Endothelial cell of umbilical vein (primary cell): ENCODE results near the gene TOR4A. TPM values are rescaled to one million over a fixed set of nuclear protein-coding genes. Genes with fewer than 3 reads are reported as not detected.

ENCODE experiments used
- BruUV-seq: library from RNA; stranded (reverse); fragments of 400-500 nt; replicated peaks from 2 replicates; lab custom pipeline; 2021; lab: Mats Ljungman, UMichigan
- CTCF ChIA-PET: fragments of 300-600, 350-600 bp; sonication (Branson Sonifier 250); formaldehyde crosslinking; loops from one replicate; lab custom pipeline; 2021; ENCODE audit warnings: antibody characterized with exemption, inconsistent platforms; lab: Charles Lee
- POLR2A ChIA-PET: fragments of 300-600, 350-600 bp; sonication (Branson Sonifier 250); formaldehyde crosslinking; loops from one replicate; lab custom pipeline; 2021; ENCODE audit warnings: antibody characterized with exemption, inconsistent platforms; lab: Charles Lee
- DNase-seq: peaks from one replicate; pipeline ENCODE4 v3.0.0-alpha.2; 2011; ENCODE audit warnings: low read depth, low spot score
- FAIRE-seq: peaks from 2 replicates; lab custom pipeline; 2011; peaks lifted over from hg19 to GRCh38; lab: Jason Lieb, UNC
- H2AFZ ChIP-seq: 2 replicates; pipeline ENCODE4 v1.6.0; 2012; ENCODE audit warnings: low read depth, low read length, control low read depth, inconsistent platforms
- H3K27ac ChIP-seq: 2 replicates; pipeline ENCODE4 v1.5.1; 2011; ENCODE audit warnings: low read depth, mild to moderate bottlenecking, control low read depth, low read length, moderate library complexity; ENCODE audit not compliant: insufficient read depth
- H3K27me3 ChIP-seq, 2 experiments: 2 replicates each; pipeline versions ENCODE4 v1.6.0 to v1.6.1; 2011; ENCODE audit warnings: low read length in 2 of 2, mixed read lengths in 1 of 2; ENCODE audit not compliant: control insufficient read depth in 2 of 2, insufficient read depth in 2 of 2
- H3K36me3 ChIP-seq, 2 experiments: 2 replicates in 1 of 2; 3 replicates in 1 of 2; pipeline ENCODE4 v1.5.1; 2011; ENCODE audit warnings: low read length in 2 of 2, mild to moderate bottlenecking in 1 of 2, moderate library complexity in 1 of 2; ENCODE audit not compliant: control insufficient read depth in 2 of 2, insufficient read depth in 2 of 2; ENCODE audit errors: extremely low read depth in 1 of 2
- H3K4me1 ChIP-seq: 3 replicates; pipeline ENCODE4 v1.5.1; 2011; ENCODE audit warnings: mild to moderate bottlenecking, low read length; ENCODE audit not compliant: control insufficient read depth, insufficient read depth; ENCODE audit errors: extremely low read depth
- H3K4me2 ChIP-seq: 2 replicates; pipeline ENCODE4 v1.6.1; 2011; ENCODE audit warnings: low read length, control low read depth, mixed read lengths; ENCODE audit not compliant: insufficient read depth
- H3K4me3 ChIP-seq, 3 experiments: fragments of 200-600 bp in 1 of 3; sonication (generic), shearing (Covaris generic) in 1 of 3; replicated peaks in 1 of 3; 2 replicates each; pipeline ENCODE4 v1.5.1; 2011 to 2016; ENCODE audit warnings: control low read depth in 3 of 3, low read length in 3 of 3, mild to moderate bottlenecking in 2 of 3, inconsistent platforms in 1 of 3, low read depth in 1 of 3, moderate library complexity in 1 of 3; ENCODE audit not compliant: insufficient read depth in 1 of 3
- H3K79me2 ChIP-seq: 2 replicates; pipeline ENCODE4 v1.6.0; 2012; ENCODE audit warnings: low read length, inconsistent platforms; ENCODE audit not compliant: control insufficient read depth, insufficient read depth
- H3K9ac ChIP-seq: replicated peaks from 2 replicates; pipeline ENCODE3; 2011; ENCODE audit warnings: low read length, control low read depth; ENCODE audit not compliant: insufficient read depth; ENCODE audit errors: extremely low read depth
- H3K9me1 ChIP-seq: replicated peaks from 3 replicates; pipeline ENCODE4 v1.6.0; 2011; ENCODE audit warnings: mild to moderate bottlenecking, low read length; ENCODE audit not compliant: control insufficient read depth, insufficient read depth; ENCODE audit errors: extremely low read depth
- H3K9me3 ChIP-seq: replicated peaks from 2 replicates; pipeline ENCODE4 v1.5.1; 2012; ENCODE audit warnings: low read length, inconsistent platforms; ENCODE audit not compliant: control insufficient read depth, insufficient read depth
- H4K20me1 ChIP-seq: replicated peaks from 2 replicates; pipeline ENCODE3; 2011; ENCODE audit warnings: mild to moderate bottlenecking, low read length; ENCODE audit not compliant: control insufficient read depth, insufficient read depth; ENCODE audit errors: extremely low read depth
- CTCF ChIP-seq, 2 donors: IDR thresholded peaks; 1 replicate in 1 of 2; 2 replicates in 1 of 2; pipeline ENCODE4 v1.5.1; 2011; ENCODE audit warnings: low read length in 2 of 2, mild to moderate bottlenecking in 2 of 2, moderate library complexity in 2 of 2, control low read depth in 1 of 2, inconsistent platforms in 1 of 2, low read depth in 1 of 2; ENCODE audit not compliant: insufficient read depth in 1 of 2; ENCODE audit errors: extremely low read depth in 1 of 2
- EZH2 ChIP-seq: IDR thresholded peaks from 2 replicates; pipeline ENCODE4 v1.6.1; 2012; ENCODE audit warnings: borderline replicate concordance, low read depth, mild to moderate bottlenecking, moderate library complexity, low read length, inconsistent platforms; ENCODE audit not compliant: severe bottlenecking
- FOS ChIP-seq: IDR thresholded peaks from 2 replicates; pipeline ENCODE4 v1.6.1; 2011; ENCODE audit warnings: mild to moderate bottlenecking, low read length, moderate library complexity, borderline replicate concordance; ENCODE audit not compliant: insufficient read depth
- GATA2 ChIP-seq: IDR thresholded peaks from 2 replicates; pipeline ENCODE4 v1.7.0; 2011; ENCODE audit warnings: low read depth, mild to moderate bottlenecking, moderate library complexity, mixed read lengths, low read length; ENCODE audit not compliant: insufficient read length, insufficient read depth
- JUN ChIP-seq: IDR thresholded peaks from 2 replicates; pipeline ENCODE4 v1.6.1; 2011; ENCODE audit warnings: borderline replicate concordance, low read depth; ENCODE audit not compliant: insufficient read length, insufficient read depth
- MAX ChIP-seq: IDR thresholded peaks from 2 replicates; pipeline ENCODE4 v1.6.1; 2011; ENCODE audit not compliant: insufficient read depth, insufficient read length
- MYC ChIP-seq: IDR thresholded peaks from one replicate; pipeline ENCODE4 v1.6.1; 2011; ENCODE audit warnings: mild to moderate bottlenecking, low read depth, low read length
- POLR2A ChIP-seq: IDR thresholded peaks from 2 replicates; pipeline ENCODE4 v1.6.1; 2012; ENCODE audit warnings: low read depth, mild to moderate bottlenecking, control low read depth, low read length
- POLR2AphosphoS5 ChIP-seq: IDR thresholded peaks from 2 replicates; pipeline ENCODE4 v1.6.1; 2012; ENCODE audit warnings: low read depth, mild to moderate bottlenecking, control low read depth, low read length, moderate library complexity; ENCODE audit not compliant: insufficient read depth
- dilution Hi-C: fragments of 300-500 bp; cut with MboI; formaldehyde crosslinking; loops from one replicate; pipeline ENCODE4 v1.15.0; 2019; ENCODE audit warnings: low sequenced_read_pairs; ENCODE audit not compliant: extremely low pct_ligation_motif_present
- intact Hi-C: fragments of 100-400 bp; cut with micrococcal nuclease; formaldehyde crosslinking; loops from one replicate; pipeline ENCODE4 v1.10.0; 2022
- polyA plus RNA-seq, 4 experiments: library from polyadenylated mRNA; depleted of rRNA in 3 of 4; stranded (reverse) in 3 of 4; unstranded in 1 of 4; fragments of >200 nt; gene quantifications; 2 replicates each; pipeline versions ENCODE4 v1.2.1 to v1.2.3, GENCODE V29; 2011 to 2012; ENCODE audit warnings: missing spikeins in 1 of 4
- total RNA-seq: library from RNA; stranded (reverse); gene quantifications from 2 replicates; pipeline ENCODE4 v1.2.3, GENCODE V29; 2021

Gene TOR4A
- total and polyA plus RNA-seq, 2 donors (not counting 3 experiments of a cell fraction or from before 2014, with no cell fraction given), result 32.4 to 48.0 TPM

- peak overlapping the region in 2 of 3 experiments; percentile 70 to 83 for H3K4me3 ChIP-seq
- H3K9me3 ChIP-seq, result no peaks in the 10 kb centered on the region
- H3K27ac ChIP-seq, result peak overlapping the region; percentile 93
- TF ChIP-seq POLR2AphosphoS5 (peak; percentile 56), EZH2 (no peak), POLR2A (peak; percentile 46), CTCF (IDR thresholded peaks at IDR 0.05; ENCODE audit: extremely low read depth in 1 of 2, insufficient read depth in 1 of 2, low read depth in 1 of 2, low read length in 2 of 2) (no peak), FOS (peak; percentile 20), MAX (no peak), GATA2 (no peak), MYC (peak; percentile 16), JUN (no peak)
- peak overlapping the region; percentile 84 for H3K4me2 ChIP-seq
- H3K36me3 ChIP-seq, result no peaks in the 10 kb centered on the region
- H3K79me2 ChIP-seq, result peaks cover 26% of the 10 kb centered on the region
- dilution Hi-C loops, result no loop called here
- POLR2A ChIA-PET, result interaction anchor here (1.5 kb wide), 1 partner anchor 58 kb away, joined by 3 read pairs; the partner anchor contains the start of gene TUBB4B
- DNase-seq (peak; percentile 94), FAIRE-seq (peak; percentile 98)
- H3K9ac ChIP-seq, result peak overlapping the region; percentile 62
- TSS peak; percentile 10 for BruUV-seq
- H3K27me3 ChIP-seq, result no peaks in the 10 kb centered on the region
- CTCF ChIA-PET, result interaction anchor here (0.7 to 1.5 kb wide), 6 partner anchors 11 to 270 kb away, joined by 3 to 7 read pairs (median 3); partner anchors contain the start of genes EXD3, NOXA1 and NSMF
- H3K4me1 ChIP-seq, result peaks cover 54% of the 10 kb centered on the region
- H4K20me1 ChIP-seq, result no peaks in the 10 kb centered on the region
- H3K9me1 ChIP-seq, result no peaks in the 10 kb centered on the region
- no peak overlapping the region for H2AFZ ChIP-seq
- intact Hi-C loops, result loop anchor here (2.0 kb wide), 1 partner anchor 56 kb away; no protein-coding TSS in a partner anchor
Measured at GRCh38 chr9:137298401-137299202, 21.1 kb downstream of the TOR4A start.
